B cell (primary cell): ENCODE measurements around the gene GALM.

ENCODE experiments used
- CTCF ChIP-seq: fragments of 200-600 bp; IDR thresholded peaks from one replicate; pipeline ENCODE4 v1.8.0; 2022; ENCODE audit warnings: antibody characterized with exemption, mild to moderate bottlenecking
- EZH2 ChIP-seq: IDR thresholded peaks from 2 replicates; pipeline ENCODE4 v1.6.1; 2012; ENCODE audit warnings: borderline replicate concordance, low read depth, mild to moderate bottlenecking, moderate library complexity, low read length; ENCODE audit not compliant: insufficient read depth, poor library complexity, severe bottlenecking

GRCh38 chr2:38682008-38682575 lies 16.2 kb downstream of the GALM start:
- no peak for TF ChIP-seq CTCF
- TF ChIP-seq EZH2: no peak
